Measurements from ENCODE around the gene FEN1. TPM values are rescaled to one million over a fixed set of nuclear protein-coding genes. Genes with fewer than 3 reads are reported as not detected.

Gene FEN1
- total and polyA plus RNA-seq, 2 of the 13 experiments (the other 11 are each of a cell fraction or from before 2014, with no cell fraction given), result 12.4 to 102 TPM

DNA sequence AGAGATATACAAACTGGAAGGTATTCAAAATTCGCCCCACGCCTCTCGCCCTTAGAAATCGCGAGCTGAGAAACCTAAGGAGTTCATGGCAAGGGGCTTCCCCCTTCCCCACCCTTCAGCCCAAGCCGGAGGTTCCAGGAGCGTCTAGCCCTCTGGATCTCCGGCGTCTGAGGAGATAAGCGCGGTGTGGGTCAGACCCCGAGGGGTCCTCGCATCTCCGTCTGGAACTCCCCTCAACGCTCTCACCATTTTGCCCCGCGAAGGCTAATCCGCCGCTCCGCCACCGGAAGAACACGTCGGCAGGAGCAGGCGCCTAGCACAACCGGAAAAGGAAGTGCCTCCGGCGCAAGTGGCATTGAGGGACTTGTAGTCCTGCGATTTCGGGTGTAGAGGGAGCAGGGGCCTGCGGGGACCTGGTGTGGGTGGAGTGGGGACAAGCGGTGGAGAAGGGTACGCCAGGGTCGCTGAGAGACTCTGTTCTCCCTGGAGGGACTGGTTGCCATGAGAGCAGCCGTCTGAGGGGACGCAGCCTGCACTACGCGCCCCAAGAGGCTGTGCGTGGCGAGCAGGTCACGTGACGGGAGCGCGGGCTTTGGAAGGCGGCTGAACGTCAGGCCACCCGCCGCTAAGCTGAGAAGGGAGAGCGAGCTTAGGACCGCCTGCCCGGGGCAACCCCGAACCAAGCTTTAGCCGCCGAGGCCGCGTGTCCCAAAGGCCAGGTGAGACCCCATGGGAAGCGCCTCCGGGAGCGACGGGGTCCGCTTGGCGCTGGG is at the start of gene FEN1, which contains the start of gene TMEM258 (continued):
- TF ChIP-seq TARDBP (CRISPR knock-in tag; IDR thresholded peaks at IDR 0.05) (peak; percentile 84; the same call in 1 of the 2 replicates), SP2 (CRISPR knock-in tag; IDR thresholded peaks at IDR 0.05) (peak; percentile 58; the same call in 1 of the 2 replicates), ZNF569 (CRISPR knock-in tag; IDR thresholded peaks at IDR 0.05; ENCODE audit: borderline replicate concordance) (no peak), ZFX (CRISPR knock-in tag; IDR thresholded peaks at IDR 0.05; ENCODE audit: low read depth) (peak; percentile 82), ZNF441 (CRISPR knock-in tag; IDR thresholded peaks at IDR 0.05; ENCODE audit: borderline replicate concordance) (no peak), ZNF562 (CRISPR knock-in tag; IDR thresholded peaks at IDR 0.05; ENCODE audit: borderline replicate concordance) (no peak), RBM39 (IDR thresholded peaks at IDR 0.05; ENCODE audit: low read depth, low read length, poor library complexity, severe bottlenecking) (peak; percentile 81), GLI4 (CRISPR knock-in tag; IDR thresholded peaks at IDR 0.05; ENCODE audit: borderline replicate concordance) (no peak), CREM (IDR thresholded peaks at IDR 0.05) (peak; percentile 96), CREM (CRISPR knock-in tag; IDR thresholded peaks at IDR 0.05) (no peak), MYNN (CRISPR knock-in tag; IDR thresholded peaks at IDR 0.05; ENCODE audit: low read depth) (no peak), FOXM1 (CRISPR knock-in tag; IDR thresholded peaks at IDR 0.05) (no peak), ZKSCAN8 (CRISPR knock-in tag; IDR thresholded peaks at IDR 0.05; ENCODE audit: borderline replicate concordance) (no peak; the same call in 1 of the 2 replicates), ZNF451 (CRISPR knock-in tag; IDR thresholded peaks at IDR 0.05) (0 out of 2 replicates have a peak, but pooled peaks have one; percentile 32), BHLHE40 (IDR thresholded peaks at IDR 0.05; ENCODE audit: low read length) (peak; percentile 86), IRF2 (CRISPR knock-in tag; IDR thresholded peaks at IDR 0.05) (peak; percentile 69), ZNF775 (CRISPR knock-in tag; IDR thresholded peaks at IDR 0.05; ENCODE audit: borderline replicate concordance) (no peak; the same call in 1 of the 2 replicates), DMAP1 (CRISPR knock-in tag; IDR thresholded peaks at IDR 0.05) (peak; percentile 94), TOE1 (CRISPR knock-in tag; IDR thresholded peaks at IDR 0.05) (peak; percentile 30; the same call in 1 of the 2 replicates)
- TF ChIP-seq, protein P1, sequence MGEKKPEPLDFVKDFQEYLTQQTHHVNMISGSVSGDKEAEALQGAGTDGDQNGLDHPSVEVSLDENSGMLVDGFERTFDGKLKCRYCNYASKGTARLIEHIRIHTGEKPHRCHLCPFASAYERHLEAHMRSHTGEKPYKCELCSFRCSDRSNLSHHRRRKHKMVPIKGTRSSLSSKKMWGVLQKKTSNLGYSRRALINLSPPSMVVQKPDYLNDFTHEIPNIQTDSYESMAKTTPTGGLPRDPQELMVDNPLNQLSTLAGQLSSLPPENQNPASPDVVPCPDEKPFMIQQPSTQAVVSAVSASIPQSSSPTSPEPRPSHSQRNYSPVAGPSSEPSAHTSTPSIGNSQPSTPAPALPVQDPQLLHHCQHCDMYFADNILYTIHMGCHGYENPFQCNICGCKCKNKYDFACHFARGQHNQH (CRISPR knock-in tag; IDR thresholded peaks at IDR 0.05), result peak; percentile 74; the same call in 1 of the 2 replicates
- TF ChIP-seq, protein P2, sequence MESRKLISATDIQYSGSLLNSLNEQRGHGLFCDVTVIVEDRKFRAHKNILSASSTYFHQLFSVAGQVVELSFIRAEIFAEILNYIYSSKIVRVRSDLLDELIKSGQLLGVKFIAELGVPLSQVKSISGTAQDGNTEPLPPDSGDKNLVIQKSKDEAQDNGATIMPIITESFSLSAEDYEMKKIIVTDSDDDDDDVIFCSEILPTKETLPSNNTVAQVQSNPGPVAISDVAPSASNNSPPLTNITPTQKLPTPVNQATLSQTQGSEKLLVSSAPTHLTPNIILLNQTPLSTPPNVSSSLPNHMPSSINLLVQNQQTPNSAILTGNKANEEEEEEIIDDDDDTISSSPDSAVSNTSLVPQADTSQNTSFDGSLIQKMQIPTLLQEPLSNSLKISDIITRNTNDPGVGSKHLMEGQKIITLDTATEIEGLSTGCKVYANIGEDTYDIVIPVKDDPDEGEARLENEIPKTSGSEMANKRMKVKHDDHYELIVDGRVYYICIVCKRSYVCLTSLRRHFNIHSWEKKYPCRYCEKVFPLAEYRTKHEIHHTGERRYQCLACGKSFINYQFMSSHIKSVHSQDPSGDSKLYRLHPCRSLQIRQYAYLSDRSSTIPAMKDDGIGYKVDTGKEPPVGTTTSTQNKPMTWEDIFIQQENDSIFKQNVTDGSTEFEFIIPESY (CRISPR knock-in tag; IDR thresholded peaks at IDR 0.05), result no peak
- TF ChIP-seq, protein P3, sequence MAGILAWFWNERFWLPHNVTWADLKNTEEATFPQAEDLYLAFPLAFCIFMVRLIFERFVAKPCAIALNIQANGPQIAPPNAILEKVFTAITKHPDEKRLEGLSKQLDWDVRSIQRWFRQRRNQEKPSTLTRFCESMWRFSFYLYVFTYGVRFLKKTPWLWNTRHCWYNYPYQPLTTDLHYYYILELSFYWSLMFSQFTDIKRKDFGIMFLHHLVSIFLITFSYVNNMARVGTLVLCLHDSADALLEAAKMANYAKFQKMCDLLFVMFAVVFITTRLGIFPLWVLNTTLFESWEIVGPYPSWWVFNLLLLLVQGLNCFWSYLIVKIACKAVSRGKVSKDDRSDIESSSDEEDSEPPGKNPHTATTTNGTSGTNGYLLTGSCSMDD (CRISPR knock-in tag; IDR thresholded peaks at IDR 0.05), result 0 out of 2 replicates have a peak, but pooled peaks have one; percentile 31
- TF ChIP-seq, protein P4, sequence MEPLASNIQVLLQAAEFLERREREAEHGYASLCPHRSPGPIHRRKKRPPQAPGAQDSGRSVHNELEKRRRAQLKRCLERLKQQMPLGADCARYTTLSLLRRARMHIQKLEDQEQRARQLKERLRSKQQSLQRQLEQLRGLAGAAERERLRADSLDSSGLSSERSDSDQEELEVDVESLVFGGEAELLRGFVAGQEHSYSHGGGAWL (CRISPR knock-in tag; IDR thresholded peaks at IDR 0.05), result peak; percentile 61; the same call in 1 of the 2 replicates
- TF ChIP-seq, protein P5, sequence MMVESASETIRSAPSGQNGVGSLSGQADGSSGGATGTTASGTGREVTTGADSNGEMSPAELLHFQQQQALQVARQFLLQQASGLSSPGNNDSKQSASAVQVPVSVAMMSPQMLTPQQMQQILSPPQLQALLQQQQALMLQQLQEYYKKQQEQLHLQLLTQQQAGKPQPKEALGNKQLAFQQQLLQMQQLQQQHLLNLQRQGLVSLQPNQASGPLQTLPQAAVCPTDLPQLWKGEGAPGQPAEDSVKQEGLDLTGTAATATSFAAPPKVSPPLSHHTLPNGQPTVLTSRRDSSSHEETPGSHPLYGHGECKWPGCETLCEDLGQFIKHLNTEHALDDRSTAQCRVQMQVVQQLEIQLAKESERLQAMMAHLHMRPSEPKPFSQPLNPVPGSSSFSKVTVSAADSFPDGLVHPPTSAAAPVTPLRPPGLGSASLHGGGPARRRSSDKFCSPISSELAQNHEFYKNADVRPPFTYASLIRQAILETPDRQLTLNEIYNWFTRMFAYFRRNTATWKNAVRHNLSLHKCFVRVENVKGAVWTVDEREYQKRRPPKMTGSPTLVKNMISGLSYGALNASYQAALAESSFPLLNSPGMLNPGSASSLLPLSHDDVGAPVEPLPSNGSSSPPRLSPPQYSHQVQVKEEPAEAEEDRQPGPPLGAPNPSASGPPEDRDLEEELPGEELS (CRISPR knock-in tag; IDR thresholded peaks at IDR 0.05), result peak; percentile 12; the same call in 1 of the 2 replicates
